ENCODE results near the gene TPX2. TPM values are rescaled to one million over a fixed set of nuclear protein-coding genes. Genes with fewer than 3 reads are reported as not detected.

The TPX2 gene
- total RNA-seq, 1 donor from 2014 or later: 278 TPM

DNA sequence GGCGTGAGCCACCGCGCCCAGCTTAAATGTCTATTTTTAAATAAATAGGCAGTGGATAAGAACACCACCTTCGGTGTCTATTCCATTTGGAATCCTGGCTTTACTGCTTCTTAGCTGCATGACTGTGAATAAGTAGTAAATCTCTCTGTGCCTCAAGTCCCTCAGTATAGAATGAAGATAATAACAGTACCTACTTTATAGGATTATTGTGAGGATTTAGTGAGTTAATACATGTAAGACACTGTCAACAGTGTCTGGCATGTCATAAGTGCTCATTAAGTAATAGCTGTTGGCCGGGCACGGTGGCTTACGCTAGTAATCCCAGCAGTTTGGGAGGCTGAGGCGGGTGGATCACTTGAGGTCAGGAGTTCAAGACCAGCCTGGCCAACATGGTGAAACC is 10.1 kb downstream of the TPX2 start:
- Histone ChIP-seq H3K36me3 (peaks cover 18% of the 10 kb centered on the region), H3K27ac (no peak overlapping the region), H3K79me2 (ENCODE audit: low read depth) (peaks cover 100% of the 10 kb centered on the region), H3K4me1 (no peaks in the 10 kb centered on the region), H4K20me1 (ENCODE audit: low read depth) (peaks cover 83% of the 10 kb centered on the region), H3K9ac (no peak overlapping the region), H2AFZ (replicated peaks) (no peak overlapping the region), H3K4me2 (no peak overlapping the region), H3K27me3 (no peaks in the 10 kb centered on the region), H3K9me3 (ENCODE audit: low read depth) (no peaks in the 10 kb centered on the region), H3F3A (ENCODE audit: low read depth) (peaks cover 6% of the 10 kb centered on the region), H3K4me3 (no peak overlapping the region)
- Mint-ChIP-seq H3K27ac (no peak overlapping the region), H3K9me3 (no peaks in the 10 kb centered on the region), H3K4me3 (no peak overlapping the region), H3K36me3 (peaks cover 41% of the 10 kb centered on the region), H3K27me3 (ENCODE audit: insufficient read depth, low read depth) (no peaks in the 10 kb centered on the region), H3K4me1 (peaks cover 4% of the 10 kb centered on the region)
- no peak for DNase-seq (ENCODE audit: low spot score)
- TF ChIP-seq EZH2 (IDR thresholded peaks at IDR 0.05) (no peak), EZH2phosphoT487 (IDR thresholded peaks at IDR 0.05) (no peak)
- TF ChIP-seq, protein P1, sequence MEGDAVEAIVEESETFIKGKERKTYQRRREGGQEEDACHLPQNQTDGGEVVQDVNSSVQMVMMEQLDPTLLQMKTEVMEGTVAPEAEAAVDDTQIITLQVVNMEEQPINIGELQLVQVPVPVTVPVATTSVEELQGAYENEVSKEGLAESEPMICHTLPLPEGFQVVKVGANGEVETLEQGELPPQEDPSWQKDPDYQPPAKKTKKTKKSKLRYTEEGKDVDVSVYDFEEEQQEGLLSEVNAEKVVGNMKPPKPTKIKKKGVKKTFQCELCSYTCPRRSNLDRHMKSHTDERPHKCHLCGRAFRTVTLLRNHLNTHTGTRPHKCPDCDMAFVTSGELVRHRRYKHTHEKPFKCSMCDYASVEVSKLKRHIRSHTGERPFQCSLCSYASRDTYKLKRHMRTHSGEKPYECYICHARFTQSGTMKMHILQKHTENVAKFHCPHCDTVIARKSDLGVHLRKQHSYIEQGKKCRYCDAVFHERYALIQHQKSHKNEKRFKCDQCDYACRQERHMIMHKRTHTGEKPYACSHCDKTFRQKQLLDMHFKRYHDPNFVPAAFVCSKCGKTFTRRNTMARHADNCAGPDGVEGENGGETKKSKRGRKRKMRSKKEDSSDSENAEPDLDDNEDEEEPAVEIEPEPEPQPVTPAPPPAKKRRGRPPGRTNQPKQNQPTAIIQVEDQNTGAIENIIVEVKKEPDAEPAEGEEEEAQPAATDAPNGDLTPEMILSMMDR (IDR thresholded peaks at IDR 0.05): no peak

GRCh38 chr20:31751126-31751525 is 12.0 kb downstream of the TPX2 start:
- no peaks in the 10 kb centered on the region for H3K4me1 ChIP-seq
- H3K9ac ChIP-seq: no peak overlapping the region
- no peaks in the 10 kb centered on the region for H3K27me3 ChIP-seq
- no peak overlapping the region for H3K4me3 ChIP-seq
- H3K27me3 Mint-ChIP-seq (ENCODE audit: insufficient read depth, low read depth): no peaks in the 10 kb centered on the region
- H3K79me2 ChIP-seq (ENCODE audit: low read depth): peaks cover 100% of the 10 kb centered on the region
- no peak overlapping the region for H3K4me2 ChIP-seq
- H3K36me3 Mint-ChIP-seq: peaks cover 36% of the 10 kb centered on the region
- H3K9me3 ChIP-seq (ENCODE audit: low read depth): no peaks in the 10 kb centered on the region
- no peaks in the 10 kb centered on the region for H3K9me3 Mint-ChIP-seq
- no peak overlapping the region for H3K4me3 Mint-ChIP-seq
- DNase-seq (ENCODE audit: low spot score): no peak
- no peak overlapping the region for H2AFZ ChIP-seq (replicated peaks)
- peaks cover 84% of the 10 kb centered on the region for H4K20me1 ChIP-seq (ENCODE audit: low read depth)
- H3K4me1 Mint-ChIP-seq: peaks cover 2% of the 10 kb centered on the region
- peaks cover 8% of the 10 kb centered on the region for H3K36me3 ChIP-seq
- H3K27ac ChIP-seq: no peak overlapping the region
- TF ChIP-seq EZH2phosphoT487 (IDR thresholded peaks at IDR 0.05): no peak
- no peak for TF ChIP-seq EZH2 (IDR thresholded peaks at IDR 0.05)
- TF ChIP-seq, protein P1 (IDR thresholded peaks at IDR 0.05): no peak
- no peak overlapping the region for H3K27ac Mint-ChIP-seq
- H3F3A ChIP-seq (ENCODE audit: low read depth): peaks cover under 1% of the 10 kb centered on the region

GRCh38 chr20:31757254-31757653 is 18.2 kb downstream of the TPX2 start:
- Histone ChIP-seq H3K4me3 (no peak overlapping the region), H2AFZ (replicated peaks) (no peak overlapping the region), H3K36me3 (peaks cover 16% of the 10 kb centered on the region), H3K9ac (no peak overlapping the region), H3K4me2 (no peak overlapping the region), H3K4me1 (no peaks in the 10 kb centered on the region), H3K27ac (no peak overlapping the region), H3F3A (ENCODE audit: low read depth) (no peaks in the 10 kb centered on the region), H3K79me2 (ENCODE audit: low read depth) (peaks cover 85% of the 10 kb centered on the region), H3K27me3 (no peaks in the 10 kb centered on the region), H4K20me1 (ENCODE audit: low read depth) (peaks cover 69% of the 10 kb centered on the region), H3K9me3 (ENCODE audit: low read depth) (no peaks in the 10 kb centered on the region)
- peaks cover 44% of the 10 kb centered on the region for H3K36me3 Mint-ChIP-seq
- H3K4me3 Mint-ChIP-seq: no peak overlapping the region
- DNase-seq (ENCODE audit: low spot score): no peak
- no peaks in the 10 kb centered on the region for H3K27me3 Mint-ChIP-seq (ENCODE audit: insufficient read depth, low read depth)
- H3K9me3 Mint-ChIP-seq: no peaks in the 10 kb centered on the region
- H3K27ac Mint-ChIP-seq: no peak overlapping the region
- H3K4me1 Mint-ChIP-seq: no peaks in the 10 kb centered on the region
- TF ChIP-seq EZH2phosphoT487 (IDR thresholded peaks at IDR 0.05): no peak
- TF ChIP-seq EZH2 (IDR thresholded peaks at IDR 0.05): no peak
- TF ChIP-seq, protein P1 (IDR thresholded peaks at IDR 0.05): no peak
